B cell (primary cell): Measurements from ENCODE around the gene COL8A2. TPM values are rescaled to one million over a fixed set of nuclear protein-coding genes. Genes with fewer than 3 reads are reported as not detected.

Source experiments
- ATAC-seq: fragments of 200-7000 bp; cut with Tn5 transposase; one replicate; pipeline ENCODE4 v1.10.0; 2021; ENCODE audit warnings: low read depth, mild to moderate bottlenecking, moderate number of reproducible peaks, moderate library complexity
- CTCF ChIA-PET: fragments of 350-600 bp; sonication (Branson Sonifier 250); formaldehyde crosslinking; loops from one replicate; lab custom pipeline; 2021; ENCODE audit warnings: antibody characterized with exemption, inconsistent platforms; lab: Charles Lee
- POLR2A ChIA-PET: fragments of 350-600 bp; sonication (Branson Sonifier 250); formaldehyde crosslinking; loops from one replicate; lab custom pipeline; 2021; ENCODE audit warnings: antibody characterized with exemption; lab: Charles Lee
- DNase-seq: peaks from one replicate; pipeline ENCODE4 v3.0.0; 2013
- H2AFZ ChIP-seq: 2 replicates; pipeline ENCODE4 v1.6.1; 2012; ENCODE audit warnings: mild to moderate bottlenecking, low read depth, low read length; ENCODE audit not compliant: insufficient read depth, poor library complexity, severe bottlenecking
- H3K27ac ChIP-seq, 2 donors: 1 replicate in 1 of 2; 2 replicates in 1 of 2; pipeline ENCODE4 v1.5.1; 2012 to 2013; ENCODE audit warnings: low read length in 2 of 2, mild to moderate bottlenecking in 2 of 2, moderate library complexity in 1 of 2
- H3K27me3 ChIP-seq, 4 experiments: fragments of 200-600 bp in 1 of 4; sonication (generic) in 1 of 4; replicated peaks in 1 of 4; 1 replicate in 2 of 4; 2 replicates in 2 of 4; pipeline versions ENCODE4 v1.6.1 to v1.7.0; 2013 to 2016; ENCODE audit warnings: low read length in 3 of 4, mild to moderate bottlenecking in 2 of 4, mixed read lengths in 1 of 4, moderate library complexity in 1 of 4; ENCODE audit not compliant: insufficient read depth in 4 of 4, control insufficient read depth in 3 of 4; ENCODE audit errors: control extremely low read depth in 1 of 4
- H3K36me3 ChIP-seq, 2 experiments: replicated peaks in 1 of 2; 1 replicate in 1 of 2; 2 replicates in 1 of 2; pipeline versions ENCODE4 v1.6.1 to v1.7.1; 2013; ENCODE audit warnings: low read length in 1 of 2; ENCODE audit not compliant: insufficient read depth in 2 of 2, control insufficient read depth in 1 of 2; ENCODE audit errors: control extremely low read depth in 1 of 2, extremely low read depth in 1 of 2
- H3K4me1 ChIP-seq, 2 donors: fragments of 200-600 bp in 1 of 2; sonication (generic) in 1 of 2; 1 replicate in 1 of 2; 2 replicates in 1 of 2; pipeline versions ENCODE4 v1.5.1 to v1.6.1; 2013 to 2017; ENCODE audit warnings: low read length in 2 of 2; ENCODE audit not compliant: control insufficient read depth in 2 of 2, insufficient read depth in 2 of 2
- H3K4me2 ChIP-seq: replicated peaks from 2 replicates; pipeline ENCODE3; 2012; ENCODE audit warnings: mild to moderate bottlenecking, low read depth, low read length; ENCODE audit not compliant: poor library complexity, severe bottlenecking
- H3K4me3 ChIP-seq, 5 experiments: fragments of 200-600 bp in 1 of 5; sonication (generic) in 1 of 5; 1 replicate in 3 of 5; 2 replicates in 2 of 5; pipeline versions ENCODE4 v1.5.1 to v1.7.0; 2011 to 2016; ENCODE audit warnings: low read length in 4 of 5, mild to moderate bottlenecking in 4 of 5, low read depth in 2 of 5, control low read depth in 1 of 5, moderate library complexity in 1 of 5; ENCODE audit not compliant: insufficient read depth in 1 of 5; ENCODE audit errors: control extremely low read depth in 1 of 5, extremely low read depth in 1 of 5
- H3K79me2 ChIP-seq: fragments of 200-600 bp; sonication (generic); one replicate; pipeline ENCODE4 v1.6.0; 2016; ENCODE audit warnings: low read length; ENCODE audit not compliant: control insufficient read depth, insufficient read depth
- H3K9ac ChIP-seq: fragments of 200-600 bp; sonication (generic); 2 replicates; pipeline ENCODE4 v1.6.1; 2017; ENCODE audit warnings: mild to moderate bottlenecking, low read length, moderate library complexity
- H3K9me3 ChIP-seq, 3 donors: one replicate each; pipeline versions ENCODE4 v1.6.1 to v1.7.1; 2013; ENCODE audit warnings: low read length in 2 of 3; ENCODE audit not compliant: control insufficient read depth in 2 of 3, insufficient read depth in 1 of 3; ENCODE audit errors: control extremely low read depth in 1 of 3
- H4K20me1 ChIP-seq: 2 replicates; pipeline ENCODE4 v1.6.0; 2012; ENCODE audit warnings: mild to moderate bottlenecking, low read length; ENCODE audit not compliant: insufficient read depth, control insufficient read depth, poor library complexity, severe bottlenecking
- H3K27ac Mint-ChIP-seq: one replicate; pipeline ENCODE4 v1.8.0; 2021; ENCODE audit warnings: mixed read lengths
- H3K27me3 Mint-ChIP-seq: one replicate; pipeline ENCODE4 v1.8.0; 2021; ENCODE audit warnings: mixed read lengths
- H3K4me1 Mint-ChIP-seq: one replicate; pipeline ENCODE4 v1.8.0; 2021; ENCODE audit warnings: mixed read lengths
- H3K4me3 Mint-ChIP-seq: one replicate; pipeline ENCODE4 v1.8.0; 2021; ENCODE audit warnings: mixed read lengths
- H3K9me3 Mint-ChIP-seq: one replicate; pipeline ENCODE4 v1.8.0; 2022; ENCODE audit warnings: mixed read lengths; ENCODE audit not compliant: insufficient read depth
- CTCF ChIP-seq: fragments of 200-600 bp; IDR thresholded peaks from one replicate; pipeline ENCODE4 v1.8.0; 2022; ENCODE audit warnings: antibody characterized with exemption, mild to moderate bottlenecking
- EZH2 ChIP-seq: IDR thresholded peaks from 2 replicates; pipeline ENCODE4 v1.6.1; 2012; ENCODE audit warnings: borderline replicate concordance, low read depth, mild to moderate bottlenecking, moderate library complexity, low read length; ENCODE audit not compliant: insufficient read depth, poor library complexity, severe bottlenecking
- WGBS: methylation state at CpG from one replicate; pipeline ENCODE4 v1.1.5; 2013; ENCODE audit warnings: missing lambda C conversion rate; ENCODE audit not compliant: insufficient coverage; 5-methylcytosine and 5-hydroxymethylcytosine counted together
- intact Hi-C: fragments of 100-400 bp; cut with micrococcal nuclease; formaldehyde crosslinking; loops from one replicate; pipeline ENCODE4 v1.10.0; 2022
- polyA plus RNA-seq: library from polyadenylated mRNA; depleted of rRNA; stranded (reverse); fragments of >200 nt; gene quantifications from 2 replicates; pipeline ENCODE4 v1.2.3, GENCODE V29; 2012
- total RNA-seq, 2 donors: library from RNA; stranded (reverse); fragments of 120-200 nt in 1 of 2; gene quantifications; 1 replicate in 1 of 2; 2 replicates in 1 of 2; pipeline versions ENCODE4 v1.2.3 to v1.2.4, GENCODE V29; 2013 to 2022

COL8A2 gene
- total and polyA plus RNA-seq, 2 donors (not counting 1 experiment from before 2014, with no cell fraction given), result 0.17 TPM; not detected in 1

- H3K27ac ChIP-seq, result peak overlapping the region in 1 of 2 donors; percentile 88
- H3K9me3 ChIP-seq, result no peaks in the 10 kb centered on the region
- H3K4me1 Mint-ChIP-seq, result peaks cover 63% of the 10 kb centered on the region
- no peaks in the 10 kb centered on the region for H3K27me3 ChIP-seq
- intact Hi-C loops, result no loop called here
- no peak for ATAC-seq
- no peak overlapping the region for H3K4me3 ChIP-seq
- CTCF ChIA-PET, result interaction anchor here (0.6 to 7.2 kb wide), 7 partner anchors 10 to 259 kb away, joined by 3 to 63 read pairs (median 3); partner anchors contain the start of gene TRAPPC3
- TF ChIP-seq CTCF (no peak), EZH2 (no peak)
- POLR2A ChIA-PET, result interaction anchor here (0.7 to 4.6 kb wide), 2 partner anchors 14 to 28 kb away, joined by 3 to 18 read pairs; partner anchors contain the start of gene TRAPPC3
- no peak for DNase-seq
- H3K9ac ChIP-seq, result no peak overlapping the region
- H3K4me2 ChIP-seq, result no peak overlapping the region
- H3K9me3 Mint-ChIP-seq, result no peaks in the 10 kb centered on the region
- peaks cover 40 to 52% of the 10 kb centered on the region in 2 donors for H3K4me1 ChIP-seq
- H3K36me3 ChIP-seq, result peaks cover 0 to 7% of the 10 kb centered on the region in 2 experiments
- H4K20me1 ChIP-seq, result peaks cover 19% of the 10 kb centered on the region
- H3K27me3 Mint-ChIP-seq, result no peaks in the 10 kb centered on the region
- no peak overlapping the region for H3K4me3 Mint-ChIP-seq
- H3K79me2 ChIP-seq, result peaks cover 100% of the 10 kb centered on the region
- H2AFZ ChIP-seq, result no peak overlapping the region
- peak overlapping the region; percentile 94 for H3K27ac Mint-ChIP-seq
Observed at GRCh38 chr1:36163426-36163825, 38.4 kb upstream of the COL8A2 start.

- Mint-ChIP-seq H3K27ac (peak overlapping the region; percentile 94), H3K4me1 (peaks cover 68% of the 10 kb centered on the region), H3K4me3 (peak overlapping the region; percentile 81), H3K27me3 (no peaks in the 10 kb centered on the region), H3K9me3 (no peaks in the 10 kb centered on the region)
- H2AFZ ChIP-seq, result no peak overlapping the region
- H4K20me1 ChIP-seq, result peaks cover 13% of the 10 kb centered on the region
- DNase-seq (no peak), ATAC-seq (no peak)
- peak overlapping the region; percentile 75 for H3K4me2 ChIP-seq
- WGBS, result 100% methylated on average over 1 of the region's 1 CpG
- no peak overlapping the region for H3K4me3 ChIP-seq
- peaks cover 100% of the 10 kb centered on the region for H3K79me2 ChIP-seq
- ChIA-PET POLR2A (interaction anchor here (0.6 to 4.6 kb wide), 5 partner anchors 13 to 69 kb away, joined by 3 to 18 read pairs (median 4); partner anchors contain the start of gene TRAPPC3), CTCF (interaction anchor here (0.6 to 7.2 kb wide), 9 partner anchors 9 to 259 kb away, joined by 3 to 63 read pairs (median 3); partner anchors contain the start of genes THRAP3 and TRAPPC3)
- H3K27me3 ChIP-seq, result no peaks in the 10 kb centered on the region
- peaks cover 47 to 58% of the 10 kb centered on the region in 2 donors for H3K4me1 ChIP-seq
- H3K36me3 ChIP-seq, result peaks cover 0 to 7% of the 10 kb centered on the region in 2 experiments
- intact Hi-C loops, result loop anchor here (1.0 kb wide), 1 partner anchor 12 kb away; no protein-coding TSS in a partner anchor
- TF ChIP-seq EZH2 (no peak), CTCF (no peak)
- peak overlapping the region; percentile 78 to 88 for H3K27ac ChIP-seq
- peak overlapping the region; percentile 39 for H3K9ac ChIP-seq
- H3K9me3 ChIP-seq, result no peaks in the 10 kb centered on the region
Observed at GRCh38 chr1:36162680-36163239, 37.7 kb upstream of the COL8A2 start.
